ENCODE results near the gene LSP1.
"Not testable (repeated sequence)": the region's sequence is repeated elsewhere in the genome, so short reads cannot be mapped to it uniquely, and the experiment has no call there.

LSP1 gene

GRCh38 chr11:1862588-1863351 lies 9.9 kb downstream of the LSP1 start:
- DNase-seq (ENCODE audit: extremely low read depth in 1 of 2, low read depth in 1 of 2): no peak

- DNase-seq (ENCODE audit: extremely low read depth in 1 of 2, low read depth in 1 of 2): no peak
Observed at GRCh38 chr11:1863352-1864216, 10.7 kb downstream of the LSP1 start.

GRCh38 chr11:1864231-1864630 lies 11.3 kb downstream of the LSP1 start:
- no peak for DNase-seq (ENCODE audit: extremely low read depth in 1 of 2, low read depth in 1 of 2)

GRCh38 chr11:1864831-1865665 lies 12.2 kb downstream of the LSP1 start:
- no peak for DNase-seq (ENCODE audit: extremely low read depth in 1 of 2, low read depth in 1 of 2)

DNA sequence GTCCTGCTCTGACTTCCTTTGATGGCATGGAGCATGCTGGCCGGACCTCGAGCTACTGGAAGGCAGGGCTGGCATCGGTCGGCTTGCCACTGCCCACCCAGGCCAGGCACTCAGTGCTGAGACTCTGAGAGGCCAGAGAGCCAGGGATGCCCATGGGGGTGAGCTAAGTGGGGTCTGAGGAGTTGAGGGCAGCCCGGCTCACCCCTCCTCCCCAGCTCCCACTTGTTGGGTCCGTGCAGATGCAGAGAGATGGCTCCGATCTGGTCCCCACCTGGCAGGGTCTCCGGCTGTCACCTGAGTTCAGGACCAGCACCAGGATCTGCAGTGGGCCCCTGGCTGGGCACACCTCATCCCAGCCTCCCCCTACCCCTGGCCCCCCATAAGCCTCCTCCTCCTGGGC lies 13.3 kb downstream of the LSP1 start:
- DNase-seq (ENCODE audit: extremely low read depth in 1 of 2, low read depth in 1 of 2): no peak

DNA sequence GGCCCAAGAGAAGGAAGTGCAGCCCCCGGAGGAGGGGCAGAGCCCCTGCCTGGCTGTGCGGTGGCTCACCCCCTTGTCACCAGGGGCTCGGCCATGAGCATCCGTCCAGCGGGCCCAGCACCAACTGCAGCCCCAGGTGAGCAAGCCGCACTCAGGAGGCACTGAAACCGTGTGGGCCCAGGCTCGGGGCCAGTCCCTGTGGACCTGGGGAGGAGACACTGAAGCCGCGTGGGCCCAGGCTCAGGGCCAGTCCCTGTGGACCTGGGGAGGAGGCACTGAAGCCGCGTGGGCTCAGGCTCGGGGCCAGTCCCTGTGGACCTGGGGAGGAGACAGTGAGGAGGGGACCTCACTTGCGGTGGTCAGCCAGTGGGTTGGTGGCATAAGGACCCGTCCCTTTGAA lies 13.9 kb downstream of the LSP1 start:
- no peak for DNase-seq (ENCODE audit: extremely low read depth in 1 of 2, low read depth in 1 of 2)

DNA sequence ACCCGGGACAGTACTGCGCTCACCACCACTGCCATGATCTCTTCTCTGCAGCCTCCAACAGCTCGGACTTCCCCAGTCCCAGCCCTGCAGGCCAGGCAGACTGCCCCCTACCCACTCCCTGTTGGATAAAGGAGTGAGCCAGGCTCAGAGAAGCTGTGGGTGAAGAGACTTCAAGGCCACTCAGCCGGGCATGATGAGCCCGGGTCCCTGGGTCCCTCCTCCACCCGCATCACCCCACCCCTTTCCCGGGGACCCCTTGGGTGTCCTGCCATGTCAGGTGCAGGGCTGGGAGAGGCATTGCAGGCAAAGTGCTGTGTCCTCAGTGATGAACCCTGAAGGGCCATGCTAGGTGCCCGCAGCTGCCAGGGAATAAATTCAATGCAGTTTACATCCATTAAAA lies 14.5 kb downstream of the LSP1 start:
- DNase-seq (ENCODE audit: extremely low read depth in 1 of 2, low read depth in 1 of 2): no peak

GRCh38 chr11:1868056-1868635 lies 15.3 kb downstream of the LSP1 start:
- DNase-seq (ENCODE audit: extremely low read depth in 1 of 2, low read depth in 1 of 2): no peak

DNA sequence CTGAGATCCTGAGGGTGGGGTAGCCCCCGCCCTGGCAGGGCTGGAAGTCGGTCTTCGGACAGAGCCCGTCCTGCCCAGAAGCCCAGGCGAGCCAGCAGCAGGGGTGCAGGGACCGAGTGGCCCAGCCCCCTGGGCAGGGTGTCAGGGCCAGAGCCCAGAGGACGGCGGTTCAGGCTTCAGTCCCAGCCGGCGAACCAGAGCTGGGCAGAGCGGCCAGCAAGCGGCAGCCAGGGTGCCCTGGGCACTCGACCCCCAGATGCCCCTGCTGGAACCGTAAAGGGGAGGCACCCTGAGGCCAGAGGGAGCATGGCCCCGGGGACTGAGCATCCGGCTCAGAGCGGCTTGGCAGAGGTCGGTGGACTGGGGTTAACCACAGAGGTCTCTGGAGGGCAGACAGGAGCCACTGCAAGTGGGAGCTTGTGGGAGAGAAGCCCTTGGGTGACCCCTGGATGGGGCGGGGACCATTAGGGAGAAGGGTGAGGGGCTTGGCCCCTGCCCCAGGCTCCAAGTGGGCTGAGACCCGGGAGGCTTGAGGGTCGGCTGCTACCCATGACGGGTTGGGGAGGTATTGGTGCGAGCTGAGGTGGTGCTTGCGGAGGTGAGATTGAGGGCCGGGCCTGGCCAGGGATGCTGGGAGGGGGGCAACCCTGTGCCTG lies 15.9 kb downstream of the LSP1 start:
- DNase-seq (ENCODE audit: extremely low read depth in 1 of 2, low read depth in 1 of 2): no peak

DNA sequence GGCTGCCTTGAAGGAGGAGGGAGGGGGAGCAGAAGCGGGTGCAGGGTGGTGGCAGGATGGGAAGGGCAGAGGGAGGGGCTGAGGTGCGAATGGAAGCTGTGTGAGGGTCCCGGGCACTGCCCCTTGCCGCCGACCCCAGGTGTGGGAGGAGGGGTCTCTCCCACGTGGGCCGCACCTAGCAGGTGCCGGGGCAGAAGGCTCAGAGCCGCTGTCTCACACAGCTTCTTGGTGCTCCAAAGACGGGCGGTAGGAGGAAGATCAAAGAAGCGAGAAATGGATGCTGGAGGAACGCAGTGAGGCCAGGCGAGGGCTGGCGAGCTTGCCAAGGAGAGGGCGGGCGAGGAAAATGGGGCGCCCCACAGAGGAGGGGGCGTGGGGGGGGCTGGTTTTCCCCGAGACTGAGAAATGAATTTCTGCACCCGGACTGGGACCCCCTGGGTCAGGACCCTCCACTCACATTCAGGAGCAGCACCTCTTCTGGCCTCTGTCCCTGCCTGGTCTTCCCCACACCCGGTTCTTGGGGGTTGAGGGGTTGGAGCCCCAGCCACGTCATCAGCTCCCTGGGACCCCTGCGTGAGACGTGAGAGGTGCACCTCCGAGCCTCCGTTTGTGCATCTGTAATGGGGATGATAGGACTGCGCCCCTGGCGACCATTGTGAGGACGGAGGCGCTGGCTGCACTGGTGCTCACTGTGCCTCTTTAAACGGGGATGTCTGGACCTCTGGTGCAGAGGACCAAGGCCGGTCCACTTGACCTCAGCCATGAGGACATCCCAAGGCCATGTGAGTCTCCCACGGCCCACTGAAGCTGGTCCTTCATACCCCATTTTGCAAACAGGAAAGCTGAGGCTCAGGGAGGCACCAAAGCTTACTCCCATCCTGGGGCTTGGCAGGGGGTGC lies 16.8 kb downstream of the LSP1 start:
- no peak for DNase-seq (ENCODE audit: extremely low read depth in 1 of 2, low read depth in 1 of 2)

DNA sequence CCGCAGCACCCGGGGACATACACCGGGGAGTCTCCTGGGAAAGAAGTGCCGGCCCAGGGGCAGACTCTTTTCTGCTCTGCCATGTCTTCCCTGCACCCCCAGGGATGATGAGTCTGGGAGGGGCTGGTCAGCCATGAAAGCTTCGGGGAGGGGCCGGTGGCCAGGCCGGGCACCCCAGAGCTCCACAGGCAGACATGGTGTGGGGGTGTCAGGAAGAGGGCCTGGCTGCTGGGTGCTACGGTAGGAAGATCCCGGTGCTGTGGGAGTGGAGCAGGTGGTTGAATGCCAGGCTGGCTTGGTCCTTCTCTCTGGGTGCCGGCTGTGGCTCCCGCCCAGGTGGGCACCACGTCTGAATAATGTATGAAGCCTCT lies 17.4 kb downstream of the LSP1 start:
- DNase-seq (ENCODE audit: extremely low read depth in 1 of 2, low read depth in 1 of 2): no peak

DNA sequence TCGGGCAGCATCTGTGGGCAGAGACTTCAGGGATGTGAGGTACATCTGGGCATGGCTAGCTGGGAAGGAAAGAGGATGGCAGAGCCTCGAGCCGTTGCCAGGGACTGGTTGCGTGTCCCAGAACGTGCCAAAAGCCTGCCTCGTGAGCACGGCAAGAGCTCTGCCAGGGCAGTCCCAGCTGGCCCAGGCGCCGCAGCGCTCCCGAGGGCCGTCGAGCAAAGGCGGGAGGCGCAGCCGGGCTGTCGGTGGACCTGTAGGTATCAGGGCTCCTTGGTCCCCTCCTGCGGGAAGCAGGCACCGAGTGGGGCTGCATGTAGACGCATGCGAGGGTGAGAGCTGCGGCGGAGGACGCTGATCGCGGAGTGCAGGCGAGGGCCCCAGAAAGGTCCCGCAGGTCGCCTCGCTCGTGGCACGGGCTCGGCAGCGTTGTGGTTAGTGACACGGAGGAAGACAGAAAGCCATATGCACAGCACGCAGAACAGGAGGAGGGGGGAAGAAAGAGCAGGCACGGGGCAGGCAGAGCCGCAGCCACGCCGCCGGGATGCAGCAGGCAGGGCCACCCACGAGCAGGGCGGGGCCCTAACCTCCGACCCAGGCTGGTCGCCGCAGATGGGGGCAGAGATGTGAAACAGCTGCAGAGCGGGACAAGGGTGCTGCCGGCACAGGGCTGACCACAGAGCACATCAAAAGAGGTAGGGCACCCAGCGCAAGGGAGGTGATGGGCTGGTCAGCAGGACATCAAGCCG lies 18.0 kb downstream of the LSP1 start:
- peak in 1 of 2 donors; percentile 25 for DNase-seq (ENCODE audit: extremely low read depth in 1 of 2, low read depth in 1 of 2)

DNA sequence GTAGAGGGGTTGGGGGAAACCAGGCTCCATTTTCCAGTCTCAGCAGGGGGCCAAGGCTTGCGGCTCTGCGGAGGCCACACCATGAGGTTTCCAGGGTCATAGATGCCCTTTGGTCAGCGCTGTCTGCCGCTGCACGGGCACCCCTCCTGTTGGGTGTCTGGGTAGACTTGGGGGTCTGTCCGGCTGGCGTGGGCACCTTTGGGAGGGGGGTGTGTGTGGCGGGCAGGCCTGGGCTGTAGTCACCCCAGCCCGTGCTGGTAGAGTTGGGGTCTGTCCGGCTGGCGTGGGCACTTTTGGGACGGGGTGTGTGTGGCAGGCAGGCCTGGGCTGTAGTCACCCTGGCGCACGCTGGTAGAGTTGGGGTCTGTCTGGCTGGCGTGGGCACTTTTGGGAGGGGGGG lies 18.6 kb downstream of the LSP1 start:
- DNase-seq (ENCODE audit: extremely low read depth in 1 of 2, low read depth in 1 of 2): no peak

GRCh38 chr11:1872267-1872985 lies 19.5 kb downstream of the LSP1 start:
- DNase-seq (ENCODE audit: extremely low read depth in 1 of 2, low read depth in 1 of 2): no peak

GRCh38 chr11:1873048-1873812 lies 20.3 kb downstream of the LSP1 start:
- no peak for DNase-seq (ENCODE audit: extremely low read depth in 1 of 2, low read depth in 1 of 2)

- not testable (repeated sequence) for DNase-seq (ENCODE audit: extremely low read depth in 1 of 2, low read depth in 1 of 2)
Observed at GRCh38 chr11:1873813-1874150, 20.9 kb downstream of the LSP1 start.

DNA sequence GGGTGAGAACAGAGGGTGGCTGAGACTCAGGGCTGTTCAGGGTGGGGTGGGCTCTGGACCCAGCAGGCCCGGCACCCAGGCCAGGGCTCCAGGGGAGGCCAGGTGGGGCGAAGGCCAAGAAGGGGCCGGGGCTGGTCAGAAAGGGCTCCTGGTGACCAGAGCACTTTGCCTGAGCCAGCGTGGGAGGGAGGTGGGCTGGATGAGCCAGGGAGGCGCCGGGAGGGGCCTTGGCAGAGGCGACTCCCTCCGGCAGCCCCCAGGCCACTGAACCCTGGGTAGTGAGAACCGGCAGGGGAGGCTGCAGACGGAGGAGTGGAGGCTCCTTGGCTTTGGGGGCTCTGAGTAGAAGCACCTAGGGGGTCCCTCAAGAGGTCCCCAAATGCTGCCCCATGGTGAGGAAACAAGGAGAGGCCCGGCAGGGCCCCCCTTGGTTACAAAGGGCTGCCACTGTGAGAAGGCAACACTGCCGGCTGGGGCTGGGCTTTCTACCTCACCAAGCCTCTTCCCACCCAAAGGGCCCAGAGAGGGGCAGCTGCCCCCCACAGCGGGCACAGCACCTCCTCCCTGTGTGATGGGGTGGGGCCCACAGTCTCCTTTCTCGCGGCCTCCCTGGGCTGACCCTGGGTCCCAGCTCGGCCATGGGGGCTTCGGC lies 21.7 kb downstream of the LSP1 start:
- DNase-seq (ENCODE audit: extremely low read depth in 1 of 2, low read depth in 1 of 2): not testable (repeated sequence)
